SK-N-SH treated with all-trans-retinoic acid at 6 μM for 48 hours (cell line): Measurements from ENCODE around the gene CFAP299.

Experiments
- ZC3H10 ChIP-seq: fragments of 250-450 bp; sonication (Bioruptor Pico); IDR thresholded peaks from 2 replicates; pipeline ENCODE4 v1.5.1; 2021; ENCODE audit warnings: mild to moderate bottlenecking, moderate library complexity
- TF ChIP-seq, protein P1 (sequence below): fragments of 250-450 bp; sonication (Bioruptor Pico); IDR thresholded peaks from 2 replicates; pipeline ENCODE4 v1.5.1; 2020; ENCODE audit warnings: low read depth, mild to moderate bottlenecking, moderate library complexity

DNA sequence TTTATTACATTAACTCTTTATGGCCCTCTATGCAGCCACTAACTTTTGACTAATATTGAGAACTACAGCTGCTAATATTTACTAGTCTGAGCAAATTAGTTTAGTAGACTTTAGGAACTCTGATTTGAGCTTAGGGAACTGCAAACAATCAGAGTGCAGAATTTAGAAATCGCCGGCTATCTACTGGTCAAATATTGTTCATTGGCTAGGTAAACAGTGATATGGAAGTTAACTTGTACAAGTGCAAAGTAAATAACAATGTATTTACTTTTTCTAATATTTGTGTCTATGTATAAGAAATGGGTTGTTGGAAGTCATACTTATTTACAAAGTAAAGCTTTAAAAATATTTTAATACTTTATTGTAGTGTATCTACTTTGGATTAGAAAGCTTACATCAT is 279.6 kb downstream of the CFAP299 start:
- no peak for TF ChIP-seq ZC3H10 (CRISPR knock-in tag)
- TF ChIP-seq, protein P1, sequence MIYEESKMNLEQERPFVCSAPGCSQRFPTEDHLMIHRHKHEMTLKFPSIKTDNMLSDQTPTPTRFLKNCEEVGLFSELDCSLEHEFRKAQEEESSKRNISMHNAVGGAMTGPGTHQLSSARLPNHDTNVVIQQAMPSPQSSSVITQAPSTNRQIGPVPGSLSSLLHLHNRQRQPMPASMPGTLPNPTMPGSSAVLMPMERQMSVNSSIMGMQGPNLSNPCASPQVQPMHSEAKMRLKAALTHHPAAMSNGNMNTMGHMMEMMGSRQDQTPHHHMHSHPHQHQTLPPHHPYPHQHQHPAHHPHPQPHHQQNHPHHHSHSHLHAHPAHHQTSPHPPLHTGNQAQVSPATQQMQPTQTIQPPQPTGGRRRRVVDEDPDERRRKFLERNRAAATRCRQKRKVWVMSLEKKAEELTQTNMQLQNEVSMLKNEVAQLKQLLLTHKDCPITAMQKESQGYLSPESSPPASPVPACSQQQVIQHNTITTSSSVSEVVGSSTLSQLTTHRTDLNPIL (CRISPR knock-in tag) = no peak
